GM18951 (cell line): ENCODE data around the gene DNAJB11.
"Not testable (repeated sequence)": the region's sequence is repeated elsewhere in the genome, so short reads cannot be mapped to it uniquely, and the experiment has no call there.

Source experiments
- POLR2A ChIP-seq: IDR thresholded peaks from 4 replicates; pipeline ENCODE4 v1.6.1; 2011; ENCODE audit warnings: mild to moderate bottlenecking; ENCODE audit not compliant: insufficient read length, insufficient read depth; ENCODE audit errors: extremely low read depth
- in situ Hi-C: fragments of 300-500 bp; cut with MboI; formaldehyde crosslinking; loops from one replicate; pipeline ENCODE4 v1.12.0; 2022; ENCODE audit warnings: low sequenced_read_pairs, mixed read lengths, inconsistent platforms; ENCODE audit not compliant: unreplicated experiment

DNAJB11 gene

GRCh38 chr3:186536883-186537844, 33.4 kb upstream of the DNAJB11 start:
- no peak for TF ChIP-seq POLR2A
- in situ Hi-C loops: no loop called here

- in situ Hi-C loops: no loop called here
- no peak for TF ChIP-seq POLR2A
Measured at GRCh38 chr3:186538779-186539178, 31.7 kb upstream of the DNAJB11 start.

GRCh38 chr3:186540221-186540834, 30.2 kb upstream of the DNAJB11 start:
- in situ Hi-C loops: loop anchor here (10.0 kb wide), 1 partner anchor 566 kb away; no protein-coding TSS in a partner anchor
- no peak for TF ChIP-seq POLR2A

GRCh38 chr3:186540835-186541226, 29.7 kb upstream of the DNAJB11 start:
- TF ChIP-seq POLR2A: no peak
- in situ Hi-C loops: loop anchor here (10.0 kb wide), 1 partner anchor 566 kb away; no protein-coding TSS in a partner anchor

GRCh38 chr3:186544281-186544680, 26.2 kb upstream of the DNAJB11 start, which contains the start of gene CRYGS:
Gene CRYGS (minus strand): TSS chr3:186544380. CDS start chr3:186544326, 54 bp downstream.
- no peak for TF ChIP-seq POLR2A
- in situ Hi-C loops: loop anchor here (10.0 kb wide), 1 partner anchor 569 kb away; no protein-coding TSS in a partner anchor

- no peak for TF ChIP-seq POLR2A
- in situ Hi-C loops: loop anchor here (10.0 kb wide), 1 partner anchor 575 kb away; no protein-coding TSS in a partner anchor
Measured at GRCh38 chr3:186549497-186549896, 21.0 kb upstream of the DNAJB11 start.

GRCh38 chr3:186551387-186551786, 19.1 kb upstream of the DNAJB11 start:
- TF ChIP-seq POLR2A: no peak
- in situ Hi-C loops: loop anchor here (10.0 kb wide), 1 partner anchor 297 kb away; no protein-coding TSS in a partner anchor

- in situ Hi-C loops: loop anchor here (10.0 kb wide), 1 partner anchor 298 kb away; no protein-coding TSS in a partner anchor
Measured at GRCh38 chr3:186552408-186553031, 18.0 kb upstream of the DNAJB11 start.

GRCh38 chr3:186564586-186564985, 5.9 kb upstream of the DNAJB11 start:
- no peak for TF ChIP-seq POLR2A
- in situ Hi-C loops: no loop called here

More at GRCh38 chr3:186552408-186553031, 18.0 kb upstream of the DNAJB11 start:
- TF ChIP-seq POLR2A: no peak

- in situ Hi-C loops: no loop called here
- no peak for TF ChIP-seq POLR2A
Measured at GRCh38 chr3:186566772-186567071, 3.8 kb upstream of the DNAJB11 start.

- in situ Hi-C loops: no loop called here
- peak; percentile 98 for TF ChIP-seq POLR2A
Measured at GRCh38 chr3:186567072-186567921, 3.2 kb upstream of the DNAJB11 start, which contains the start of gene TBCCD1. Gene TBCCD1 (minus strand): TSS chr3:186567339. CDS start chr3:186564329, 3,010 bp downstream.

- in situ Hi-C loops: not testable (repeated sequence)
Measured at GRCh38 chr3:186569361-186569760, 1.2 kb upstream of the DNAJB11 start.

GRCh38 chr3:186569779-186570095, 783 bp upstream of the DNAJB11 start:
- in situ Hi-C loops: no loop called here
- TF ChIP-seq POLR2A: no peak
